ENCODE measurements around the gene FAM83C.
A peak's percentile ranks its signal among the peaks of the same experiment; 100 is the strongest.
"Not testable (repeated sequence)": the region's sequence is repeated elsewhere in the genome, so short reads cannot be mapped to it uniquely, and the experiment has no call there.

Gene FAM83C

GRCh38 chr20:35264755-35265154, 27.5 kb downstream of the FAM83C start:
- TF ChIP-seq CTCF (conservative IDR thresholded peaks at IDR 0.05; ENCODE audit: control insufficient read depth, insufficient read depth, low read depth, low read length) = peak; percentile 7
- no peak for DNase-seq (ENCODE audit: low read depth)
- H3K4me3 ChIP-seq (ENCODE audit: control insufficient read depth, low read depth, low read length) = no peak overlapping the region

- no peak for TF ChIP-seq CTCF (conservative IDR thresholded peaks at IDR 0.05; ENCODE audit: control insufficient read depth, insufficient read depth, low read depth, low read length)
Measured at GRCh38 chr20:35263532-35264341, 28.5 kb downstream of the FAM83C start.

DNA sequence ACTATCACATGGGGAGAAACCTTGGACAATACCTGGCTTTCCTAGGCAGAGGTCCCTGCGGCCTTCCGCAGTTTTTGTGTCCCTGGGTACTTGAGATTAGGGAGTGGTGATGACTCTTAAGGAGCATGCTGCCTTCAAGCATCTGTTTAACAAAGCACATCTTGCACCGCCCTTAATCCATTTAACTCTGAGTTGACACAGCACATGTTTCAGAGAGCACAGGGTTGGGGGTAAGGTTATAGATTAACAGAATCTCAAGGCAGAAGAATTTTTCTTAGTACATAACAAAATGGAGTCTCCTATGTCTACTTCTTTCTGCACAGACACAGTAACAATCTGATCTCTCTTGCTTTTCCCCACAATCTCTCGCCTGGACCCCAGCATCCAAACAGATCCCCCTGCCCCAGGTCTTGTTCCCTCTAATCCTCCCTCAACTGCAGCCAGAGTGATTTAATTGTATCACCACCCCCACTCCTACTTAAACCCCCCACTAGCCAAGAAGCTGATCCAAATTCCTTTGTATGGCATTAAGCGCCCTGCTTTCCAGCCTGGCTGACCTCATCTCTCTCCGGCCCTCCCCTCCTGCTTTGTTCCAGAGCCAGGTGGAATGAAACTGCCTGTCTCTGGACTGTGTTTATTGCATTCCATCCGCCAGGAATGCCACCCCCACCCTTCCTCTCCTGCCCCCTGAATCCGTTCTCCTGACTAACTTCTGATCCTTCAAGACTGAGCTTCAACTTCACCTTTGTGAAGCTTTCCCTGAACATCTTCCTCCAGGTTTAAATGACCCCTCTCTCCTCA, 29.3 kb downstream of the FAM83C start:
- DNase-seq (ENCODE audit: low read depth); H3K4me3 ChIP-seq (ENCODE audit: control insufficient read depth, low read depth, low read length): not testable (repeated sequence)

More at GRCh38 chr20:35263532-35264341, 28.5 kb downstream of the FAM83C start:
- DNase-seq (ENCODE audit: low read depth) = no peak
- no peak overlapping the region for H3K4me3 ChIP-seq (ENCODE audit: control insufficient read depth, low read depth, low read length)

- not testable (repeated sequence) for DNase-seq (ENCODE audit: low read depth); H3K4me3 ChIP-seq (ENCODE audit: control insufficient read depth, low read depth, low read length)
Measured at GRCh38 chr20:35262321-35262720, 29.9 kb downstream of the FAM83C start.

DNA sequence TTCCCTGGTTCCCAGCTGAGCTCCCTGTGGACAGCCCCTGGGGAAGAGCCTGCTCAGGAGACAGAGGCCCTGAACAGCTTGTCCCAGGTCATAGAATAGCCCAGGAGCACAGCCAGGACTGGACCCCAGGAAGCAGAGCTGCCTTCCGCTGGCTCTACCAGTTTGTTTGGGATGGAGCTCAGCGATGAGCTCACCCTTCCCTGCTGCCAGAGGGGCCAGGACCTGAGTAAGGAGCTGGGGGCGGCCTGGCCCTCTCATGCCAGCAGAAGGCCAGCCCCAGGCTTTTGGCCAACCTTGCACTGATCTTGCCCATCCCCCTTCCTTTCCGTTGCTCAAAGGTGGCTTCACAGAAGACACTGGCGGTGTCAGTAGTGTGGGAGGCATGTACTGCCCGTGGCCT, 31.8 kb downstream of the FAM83C start:
- H3K4me3 ChIP-seq (ENCODE audit: control insufficient read depth, low read depth, low read length) = no peak overlapping the region
- DNase-seq (ENCODE audit: low read depth) = no peak
- TF ChIP-seq CTCF (conservative IDR thresholded peaks at IDR 0.05; ENCODE audit: control insufficient read depth, insufficient read depth, low read depth, low read length) = no peak

DNA sequence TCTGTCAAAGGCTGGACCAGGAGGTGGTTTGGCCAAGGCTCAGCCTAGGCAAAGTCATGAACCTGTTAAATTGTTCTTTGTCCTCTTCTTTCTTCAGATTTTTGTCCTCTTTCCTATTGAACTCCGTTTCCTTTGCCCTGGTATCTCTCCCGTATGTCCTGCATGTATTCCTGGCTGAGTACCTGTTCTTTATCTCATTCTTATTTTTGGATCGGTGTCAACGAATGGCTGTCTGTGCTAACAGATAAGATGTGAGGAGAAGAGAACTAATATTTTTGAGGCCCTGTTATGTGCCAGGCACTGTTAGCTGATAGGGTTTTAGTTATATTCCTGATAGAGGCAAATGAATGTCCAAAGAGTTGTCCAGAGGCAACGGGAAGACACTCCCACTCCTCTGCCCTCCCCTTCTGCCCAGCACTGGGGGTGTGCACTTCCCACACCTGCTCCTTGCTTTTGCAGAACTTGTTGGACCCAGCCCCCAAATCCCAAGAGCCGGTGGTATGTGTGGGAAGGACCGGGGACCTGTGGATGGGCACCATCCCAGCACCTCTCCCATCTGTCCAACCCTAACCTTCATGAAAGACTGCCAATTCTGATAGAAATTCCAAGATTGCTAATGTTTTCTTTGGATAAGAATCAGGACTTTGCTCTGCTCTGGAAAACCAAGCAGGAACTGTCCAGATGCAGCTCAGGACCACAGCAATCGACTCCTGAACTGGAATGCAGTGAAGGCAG, 34.9 kb downstream of the FAM83C start:
- TF ChIP-seq CTCF (conservative IDR thresholded peaks at IDR 0.05; ENCODE audit: control insufficient read depth, insufficient read depth, low read depth, low read length) = no peak
- peak; percentile 34 for DNase-seq (ENCODE audit: low read depth)

DNA sequence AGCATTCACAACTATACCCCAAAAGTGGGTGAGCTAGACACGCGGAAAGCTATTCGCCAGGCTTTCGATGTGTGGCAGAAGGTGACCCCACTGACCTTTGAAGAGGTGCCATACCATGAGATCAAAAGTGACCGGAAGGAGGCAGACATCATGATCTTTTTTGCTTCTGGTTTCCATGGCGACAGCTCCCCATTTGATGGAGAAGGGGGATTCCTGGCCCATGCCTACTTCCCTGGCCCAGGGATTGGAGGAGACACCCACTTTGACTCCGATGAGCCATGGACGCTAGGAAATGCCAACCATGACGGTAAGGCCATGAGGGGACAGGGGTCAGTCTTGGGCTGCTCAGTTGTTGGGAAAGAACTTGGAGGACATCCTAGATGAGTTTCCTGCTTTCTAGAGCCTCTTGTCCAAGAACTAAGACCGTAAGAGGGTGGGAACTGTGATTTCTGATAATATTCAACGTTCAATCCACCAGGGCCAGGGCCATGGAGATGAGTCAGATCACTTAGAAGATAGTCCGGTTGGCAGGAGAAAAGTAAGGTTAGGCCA, 37.7 kb downstream of the FAM83C start:
- TF ChIP-seq CTCF (conservative IDR thresholded peaks at IDR 0.05; ENCODE audit: control insufficient read depth, insufficient read depth, low read depth, low read length) = no peak
- H3K4me3 ChIP-seq (ENCODE audit: control insufficient read depth, low read depth, low read length) = no peak overlapping the region
- no peak for DNase-seq (ENCODE audit: low read depth)

More for the DNA sequence above, 34.9 kb downstream of the FAM83C start:
- H3K4me3 ChIP-seq (ENCODE audit: control insufficient read depth, low read depth, low read length) = no peak overlapping the region
